Stimulated activated CD4-positive, alpha-beta T cell treated with anti-CD3 and anti-CD28 coated beads, Interleukin-1b, Interleukin-23, amount 100 ng/mL, for 48 hours (primary cell): ENCODE measurements around the gene RNF157.
"Not testable (repeated sequence)": the region's sequence is repeated elsewhere in the genome, so short reads cannot be mapped to it uniquely, and the experiment has no call there.

Experiments
- DNase-seq: peaks from one replicate; pipeline ENCODE4 v3.0.0-alpha.2; 2020

Gene RNF157

GRCh38 chr17:76232342-76232741 lies 8.0 kb downstream of the RNF157 start:
- DNase-seq: no peak

GRCh38 chr17:76226749-76227148 lies 13.5 kb downstream of the RNF157 start:
- not testable (repeated sequence) for DNase-seq

- DNase-seq: not testable (repeated sequence)
Observed at GRCh38 chr17:76225373-76226086, 14.8 kb downstream of the RNF157 start.

- no peak for DNase-seq
Observed at GRCh38 chr17:76223802-76224201, 16.5 kb downstream of the RNF157 start.

- DNase-seq: no peak
Observed at GRCh38 chr17:76219670-76220383, 20.5 kb downstream of the RNF157 start.

GRCh38 chr17:76217081-76217480 lies 23.2 kb downstream of the RNF157 start:
- no peak for DNase-seq

GRCh38 chr17:76213491-76213890 lies 26.8 kb downstream of the RNF157 start:
- no peak for DNase-seq

- no peak for DNase-seq
Observed at GRCh38 chr17:76208120-76208519, 32.2 kb downstream of the RNF157 start.

GRCh38 chr17:76207275-76208059 lies 32.8 kb downstream of the RNF157 start:
- DNase-seq: no peak

GRCh38 chr17:76205542-76206144 lies 34.6 kb downstream of the RNF157 start:
- DNase-seq: not testable (repeated sequence)

GRCh38 chr17:76204277-76204676 lies 36.0 kb downstream of the RNF157 start:
- no peak for DNase-seq

GRCh38 chr17:76200354-76200753 lies 39.9 kb downstream of the RNF157 start:
- DNase-seq: peak; percentile 43

- peak; percentile 78 for DNase-seq
Observed at GRCh38 chr17:76199469-76199868, 40.8 kb downstream of the RNF157 start.

GRCh38 chr17:76198702-76199101 lies 41.6 kb downstream of the RNF157 start:
- DNase-seq: peak; percentile 38

GRCh38 chr17:76197911-76198310 lies 42.4 kb downstream of the RNF157 start:
- DNase-seq: no peak

GRCh38 chr17:76196675-76197074 lies 43.6 kb downstream of the RNF157 start:
- DNase-seq: no peak

GRCh38 chr17:76195281-76196096 lies 44.8 kb downstream of the RNF157 start:
- no peak for DNase-seq

- no peak for DNase-seq
Observed at GRCh38 chr17:76193591-76193990, 46.7 kb downstream of the RNF157 start.

- peak; percentile 49 for DNase-seq
Observed at GRCh38 chr17:76191896-76192295, 48.4 kb downstream of the RNF157 start.

- DNase-seq: no peak
Observed at GRCh38 chr17:76189741-76190140, 50.6 kb downstream of the RNF157 start.

GRCh38 chr17:76189247-76189646 lies 51.0 kb downstream of the RNF157 start:
- no peak for DNase-seq
